GM12874 (cell line): ENCODE data around the gene WDFY4.
A peak's percentile ranks its signal among the peaks of the same experiment; 100 is the strongest.

ENCODE experiments used
- TF ChIP-seq, protein P1 (sequence below): IDR thresholded peaks from 2 replicates; pipeline ENCODE4 v1.5.1; 2011; ENCODE audit warnings: low read depth, mild to moderate bottlenecking, control low read depth, low read length, moderate library complexity; ENCODE audit not compliant: insufficient read depth

WDFY4 gene

DNA sequence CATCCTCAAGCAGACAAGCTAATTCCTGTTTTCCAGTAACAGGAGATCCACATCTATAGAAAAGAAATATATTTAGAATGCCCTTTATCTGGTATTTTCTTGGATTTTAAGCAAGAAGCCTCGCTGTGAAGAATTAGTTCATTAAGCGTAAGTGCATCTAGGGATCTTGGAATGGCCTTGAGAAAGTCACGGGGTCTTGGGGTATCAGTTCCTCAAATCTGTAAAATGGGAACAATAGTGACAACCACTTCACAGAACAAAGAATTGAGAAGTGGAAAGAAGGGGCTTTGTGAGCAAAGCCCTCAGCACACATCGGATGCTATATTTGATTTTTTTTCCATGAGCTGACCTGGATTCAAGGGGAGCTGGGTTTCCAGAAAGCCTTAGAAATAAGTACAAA lies 32.3 kb upstream of the WDFY4 start:
- TF ChIP-seq, protein P1, sequence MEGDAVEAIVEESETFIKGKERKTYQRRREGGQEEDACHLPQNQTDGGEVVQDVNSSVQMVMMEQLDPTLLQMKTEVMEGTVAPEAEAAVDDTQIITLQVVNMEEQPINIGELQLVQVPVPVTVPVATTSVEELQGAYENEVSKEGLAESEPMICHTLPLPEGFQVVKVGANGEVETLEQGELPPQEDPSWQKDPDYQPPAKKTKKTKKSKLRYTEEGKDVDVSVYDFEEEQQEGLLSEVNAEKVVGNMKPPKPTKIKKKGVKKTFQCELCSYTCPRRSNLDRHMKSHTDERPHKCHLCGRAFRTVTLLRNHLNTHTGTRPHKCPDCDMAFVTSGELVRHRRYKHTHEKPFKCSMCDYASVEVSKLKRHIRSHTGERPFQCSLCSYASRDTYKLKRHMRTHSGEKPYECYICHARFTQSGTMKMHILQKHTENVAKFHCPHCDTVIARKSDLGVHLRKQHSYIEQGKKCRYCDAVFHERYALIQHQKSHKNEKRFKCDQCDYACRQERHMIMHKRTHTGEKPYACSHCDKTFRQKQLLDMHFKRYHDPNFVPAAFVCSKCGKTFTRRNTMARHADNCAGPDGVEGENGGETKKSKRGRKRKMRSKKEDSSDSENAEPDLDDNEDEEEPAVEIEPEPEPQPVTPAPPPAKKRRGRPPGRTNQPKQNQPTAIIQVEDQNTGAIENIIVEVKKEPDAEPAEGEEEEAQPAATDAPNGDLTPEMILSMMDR = no peak

DNA sequence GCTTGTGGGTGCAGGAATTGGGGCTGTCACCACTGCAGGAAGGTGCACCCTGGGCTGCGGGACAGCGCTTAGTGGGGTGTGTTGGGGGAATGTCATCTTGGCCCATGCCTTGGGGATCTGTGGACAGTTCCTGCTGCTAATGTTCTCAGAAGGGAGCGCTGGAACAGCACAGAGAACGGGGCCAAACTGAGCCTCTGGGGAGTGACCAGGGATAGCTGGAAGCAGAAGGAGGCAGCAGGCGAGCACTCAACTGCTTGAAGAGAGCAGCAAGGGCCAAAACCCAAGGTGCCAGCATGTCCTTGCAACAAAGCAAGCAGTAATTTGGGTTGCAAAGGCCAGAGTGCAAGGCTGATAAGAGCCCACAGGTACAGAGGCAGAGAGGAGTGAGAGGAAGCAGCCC lies 31.3 kb upstream of the WDFY4 start:
- TF ChIP-seq, protein P1 = no peak

DNA sequence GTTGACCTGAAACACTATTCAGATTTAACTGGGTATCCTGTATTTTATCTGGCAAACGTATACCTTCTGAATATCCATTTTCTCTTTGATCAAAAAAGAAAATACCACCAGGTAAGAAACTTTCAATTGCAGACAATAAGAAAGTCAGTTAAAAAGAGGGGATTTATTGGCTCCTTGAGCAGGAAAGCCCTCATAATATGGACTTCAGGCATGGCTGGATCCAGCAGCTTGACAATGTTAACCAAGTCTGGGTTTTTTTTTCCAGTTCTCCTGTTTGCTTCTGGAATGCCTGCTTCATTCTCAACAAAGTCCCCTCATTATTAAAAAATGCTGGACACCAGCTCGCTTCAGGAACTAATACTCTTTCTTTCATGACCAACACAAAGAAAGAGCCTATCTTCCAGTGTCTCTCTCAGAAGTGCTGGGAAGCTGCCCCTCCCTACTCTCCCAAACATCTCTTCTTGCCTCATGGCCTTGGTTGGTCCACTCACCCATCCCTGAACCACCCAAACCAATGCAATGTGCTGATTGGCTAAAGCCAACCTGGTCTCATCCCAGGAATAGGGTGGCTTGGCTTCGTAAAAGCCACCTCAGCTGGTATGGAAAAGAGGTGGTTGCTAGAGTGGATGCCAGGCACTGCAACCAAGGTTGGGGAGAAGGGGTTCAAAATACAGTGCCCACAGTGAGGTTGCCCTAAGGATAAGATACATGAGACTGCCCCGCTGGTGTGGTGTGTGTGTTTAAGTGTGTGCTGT lies 30.6 kb upstream of the WDFY4 start:
- TF ChIP-seq, protein P1 = no peak

DNA sequence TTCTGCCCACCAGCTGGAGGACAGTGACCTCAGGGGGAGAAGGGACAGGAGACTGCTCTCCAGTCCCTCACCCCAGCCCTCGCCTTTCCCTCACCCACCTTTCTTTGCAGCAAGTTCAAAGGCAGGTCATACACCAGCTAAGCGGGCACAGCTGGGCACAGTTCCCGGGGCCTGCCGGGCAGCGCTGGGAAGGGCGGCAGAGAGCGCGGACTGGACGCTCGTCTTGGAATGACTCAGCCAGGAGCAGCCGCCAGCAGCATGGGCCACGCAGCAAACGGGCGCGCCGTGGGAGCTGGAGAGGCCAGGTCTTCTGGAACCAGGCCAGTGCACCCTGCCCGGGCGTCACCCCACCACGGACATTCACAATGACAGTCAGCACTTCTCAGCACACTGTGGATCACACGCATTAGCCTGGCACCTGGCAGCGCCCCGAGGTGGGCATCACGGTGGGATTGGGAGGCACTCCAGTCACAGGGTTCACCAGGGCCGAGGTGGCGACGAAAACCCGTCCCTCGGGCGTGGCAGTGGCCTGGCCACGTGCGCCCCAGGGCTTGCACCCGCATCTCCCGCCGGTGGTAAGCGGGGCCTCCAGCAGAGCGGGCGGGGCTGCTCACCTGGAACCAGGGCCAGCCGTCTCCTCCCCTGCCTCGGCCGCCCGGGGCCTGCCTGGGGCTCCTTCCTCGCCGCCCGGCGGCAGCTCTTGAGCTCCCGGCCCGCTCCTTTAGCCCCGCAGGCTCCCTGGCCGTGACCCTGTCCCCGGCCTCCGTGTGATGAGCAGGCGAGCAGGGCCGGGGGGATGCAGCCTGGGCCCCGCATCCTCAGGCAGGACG lies 29.0 kb upstream of the WDFY4 start:
- TF ChIP-seq, protein P1 = no peak

GRCh38 chr10:48656241-48656913 lies 28.3 kb upstream of the WDFY4 start:
- TF ChIP-seq, protein P1 = peak; percentile 99

DNA sequence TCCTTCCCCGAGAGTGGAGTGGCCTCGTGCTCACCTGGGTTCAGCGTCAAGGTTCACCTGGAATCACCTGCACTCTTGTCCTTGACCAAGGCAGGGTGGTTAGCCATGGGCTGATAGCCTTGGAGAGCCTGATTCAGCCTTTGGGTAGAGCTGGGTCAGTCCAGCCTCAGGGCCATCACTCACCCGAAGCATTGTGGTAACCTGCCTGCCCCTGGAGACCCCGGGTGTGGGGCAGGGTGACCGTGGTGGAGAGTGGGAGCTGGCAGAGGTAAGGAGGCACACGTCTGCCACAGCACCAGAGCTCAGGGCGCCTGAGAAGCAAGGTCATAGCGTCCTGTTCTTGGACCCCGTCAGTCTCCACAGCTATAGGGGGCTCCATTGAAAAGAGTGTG lies 27.8 kb upstream of the WDFY4 start:
- TF ChIP-seq, protein P1 = no peak

DNA sequence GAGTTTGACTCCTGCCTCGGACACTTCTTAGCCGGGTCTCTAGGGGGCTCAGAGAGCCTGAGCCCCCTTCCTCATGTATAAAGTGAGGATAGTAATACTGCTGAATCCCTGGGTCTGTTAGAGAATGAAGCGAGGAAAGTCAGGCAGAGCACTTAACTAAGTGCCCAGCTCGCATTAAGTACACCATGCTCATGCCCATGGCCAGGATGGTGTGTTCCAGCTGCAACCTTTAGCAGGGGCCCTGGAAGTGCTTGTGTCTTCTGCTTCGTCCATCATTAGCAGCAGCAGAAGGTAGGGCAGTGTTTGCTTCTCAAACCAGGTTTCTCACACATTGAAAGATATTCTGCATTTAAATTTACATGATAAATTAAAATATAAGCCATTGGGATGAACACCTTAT lies 27.3 kb upstream of the WDFY4 start:
- TF ChIP-seq, protein P1 = no peak
